GM12878 (cell line): ENCODE measurements around the gene EHD1. TPM values are rescaled to one million over a fixed set of nuclear protein-coding genes. Genes with fewer than 3 reads are reported as not detected.

Source experiments
- BHLHE40 ChIP-seq, 2 experiments: fragments of 450-650 bp in 1 of 2; IDR thresholded peaks; 2 replicates each; pipeline ENCODE4 v1.6.1; 2011 to 2017; ENCODE audit warnings: low read depth in 2 of 2, borderline replicate concordance in 1 of 2, improper control_type of control experiment in 1 of 2, low read length in 1 of 2, mild to moderate bottlenecking in 1 of 2
- CHD2 ChIP-seq: IDR thresholded peaks from 2 replicates; pipeline ENCODE4 v1.6.1; 2011; ENCODE audit warnings: low read depth, low read length, improper control_type of control experiment, borderline replicate concordance
- EP300 ChIP-seq, 2 experiments: fragments of 150-350 bp in 1 of 2; IDR thresholded peaks; 2 replicates each; pipeline ENCODE4 v1.6.1; 2011 to 2012; ENCODE audit warnings: low read depth in 2 of 2, low read length in 2 of 2, borderline replicate concordance in 1 of 2, improper control_type of control experiment in 1 of 2, inconsistent platforms in 1 of 2; ENCODE audit not compliant: control insufficient read depth in 1 of 2
- ETV6 ChIP-seq, 2 experiments: fragments of 450-650 bp in 1 of 2; IDR thresholded peaks in 1 of 2; conservative IDR thresholded peaks in 1 of 2; 2 replicates each; pipeline ENCODE4 v1.6.1; 2014; ENCODE audit warnings: antibody characterized with exemption in 1 of 2, borderline replicate concordance in 1 of 2, low read depth in 1 of 2, mild to moderate bottlenecking in 1 of 2, moderate library complexity in 1 of 2
- HDAC6 ChIP-seq: fragments of 200-600 bp; sonication (generic); IDR thresholded peaks from one replicate; pipeline ENCODE4 v1.8.0; 2017; ENCODE audit warnings: antibody characterized with exemption; ENCODE audit not compliant: unreplicated experiment
- IRF4 ChIP-seq: IDR thresholded peaks from 2 replicates; pipeline ENCODE4 v1.6.1; 2011; ENCODE audit warnings: low read depth, low read length
- LARP7 ChIP-seq: fragments of 450-650 bp; IDR thresholded peaks from 2 replicates; pipeline ENCODE4 v1.6.1; 2017; ENCODE audit warnings: mild to moderate bottlenecking
- MYC ChIP-seq: IDR thresholded peaks from 2 replicates; pipeline ENCODE4 v1.6.1; 2011; ENCODE audit warnings: mild to moderate bottlenecking, low read length, moderate library complexity, inconsistent platforms; ENCODE audit not compliant: insufficient read depth, insufficient replicate concordance, insufficient read length, severe bottlenecking
- PML ChIP-seq: IDR thresholded peaks from 2 replicates; pipeline ENCODE4 v1.6.1; 2012; ENCODE audit warnings: low read length, inconsistent platforms
- POLR2AphosphoS5 ChIP-seq: IDR thresholded peaks from 2 replicates; pipeline ENCODE4 v1.6.1; 2011; ENCODE audit warnings: mild to moderate bottlenecking, low read length, inconsistent platforms
- RAD21 ChIP-seq: IDR thresholded peaks from 2 replicates; pipeline ENCODE4 v1.6.1; 2011; ENCODE audit warnings: mild to moderate bottlenecking, low read depth, low read length, moderate library complexity; ENCODE audit not compliant: insufficient read depth
- SIN3A ChIP-seq: IDR thresholded peaks from 2 replicates; pipeline ENCODE4 v1.6.1; 2012; ENCODE audit warnings: low read depth, low read length, improper control_type of control experiment
- SIX5 ChIP-seq: IDR thresholded peaks from 2 replicates; pipeline ENCODE4 v1.6.1; 2011; ENCODE audit warnings: mild to moderate bottlenecking, low read depth, low read length, moderate library complexity; ENCODE audit not compliant: severe bottlenecking
- SP1 ChIP-seq: IDR thresholded peaks from one replicate; pipeline ENCODE4 v1.6.1; 2011; ENCODE audit warnings: low read depth, low read length
- STAT1 ChIP-seq: fragments of 450-650 bp; conservative IDR thresholded peaks from 2 replicates; pipeline ENCODE4 v1.6.1; 2014; ENCODE audit warnings: antibody characterized with exemption, mild to moderate bottlenecking
- TCF12 ChIP-seq: IDR thresholded peaks from 2 replicates; pipeline ENCODE4 v1.6.1; 2011; ENCODE audit warnings: low read depth, mild to moderate bottlenecking, low read length
- TCF3 ChIP-seq: IDR thresholded peaks from 2 replicates; pipeline ENCODE4 v1.6.1; 2012; ENCODE audit warnings: low read depth, mild to moderate bottlenecking, low read length, borderline replicate concordance; ENCODE audit not compliant: insufficient read depth
- ZSCAN29 ChIP-seq: fragments of 450-650 bp; IDR thresholded peaks from 2 replicates; pipeline ENCODE4 v1.6.1; 2017; ENCODE audit warnings: mild to moderate bottlenecking, moderate library complexity
- ZZZ3 ChIP-seq: IDR thresholded peaks from 2 replicates; pipeline ENCODE4 v1.6.1; 2011; ENCODE audit warnings: low read depth; ENCODE audit not compliant: control insufficient read depth, insufficient read length
- polyA plus RNA-seq, 11 experiments: library from polyadenylated mRNA; depleted of rRNA in 4 of 11; unstranded in 6 of 11; stranded (reverse) in 5 of 11; fragments of >200 nt; fragmentation: Nextera tagmentation in 4 of 11; fragmentation: Illumina TruSeq in 1 of 11; extraction: Ambion mirVana in 4 of 11; extraction: Trizol in 1 of 11; gene quantifications; 1 replicate in 1 of 11; 2 replicates in 10 of 11; pipeline versions ENCODE4 v1.2.1 to v1.2.3, GENCODE V29; 2011 to 2016; ENCODE audit warnings: inconsistent platforms in 2 of 11, missing spikeins in 2 of 11, low read depth in 1 of 11
- total RNA-seq, 4 experiments: library from RNA; depleted of rRNA in 3 of 4; stranded (reverse); fragments of >200 nt in 3 of 4; fragmentation: Illumina TruSeq in 1 of 4; extraction: Trizol in 1 of 4; gene quantifications; 2 replicates each; pipeline versions ENCODE4 v1.2.1 to v1.2.3, GENCODE V29; 2013 to 2021
- TF ChIP-seq, protein P1 (sequence below): fragments of 450-650 bp; IDR thresholded peaks from 2 replicates; pipeline ENCODE4 v1.6.1; 2017; ENCODE audit warnings: mild to moderate bottlenecking, moderate library complexity
- TF ChIP-seq, protein P2 (sequence below): IDR thresholded peaks from 2 replicates; pipeline ENCODE4 v1.6.1; 2011; ENCODE audit warnings: borderline replicate concordance, low read depth, mild to moderate bottlenecking, moderate library complexity, low read length; ENCODE audit not compliant: insufficient read depth, poor library complexity, severe bottlenecking

EHD1 gene
- total and polyA plus RNA-seq, 10 of the 15 experiments (the other 5 are each of a cell fraction or from before 2014, with no cell fraction given), result 1.0 to 165 (median 66.5) TPM

DNA sequence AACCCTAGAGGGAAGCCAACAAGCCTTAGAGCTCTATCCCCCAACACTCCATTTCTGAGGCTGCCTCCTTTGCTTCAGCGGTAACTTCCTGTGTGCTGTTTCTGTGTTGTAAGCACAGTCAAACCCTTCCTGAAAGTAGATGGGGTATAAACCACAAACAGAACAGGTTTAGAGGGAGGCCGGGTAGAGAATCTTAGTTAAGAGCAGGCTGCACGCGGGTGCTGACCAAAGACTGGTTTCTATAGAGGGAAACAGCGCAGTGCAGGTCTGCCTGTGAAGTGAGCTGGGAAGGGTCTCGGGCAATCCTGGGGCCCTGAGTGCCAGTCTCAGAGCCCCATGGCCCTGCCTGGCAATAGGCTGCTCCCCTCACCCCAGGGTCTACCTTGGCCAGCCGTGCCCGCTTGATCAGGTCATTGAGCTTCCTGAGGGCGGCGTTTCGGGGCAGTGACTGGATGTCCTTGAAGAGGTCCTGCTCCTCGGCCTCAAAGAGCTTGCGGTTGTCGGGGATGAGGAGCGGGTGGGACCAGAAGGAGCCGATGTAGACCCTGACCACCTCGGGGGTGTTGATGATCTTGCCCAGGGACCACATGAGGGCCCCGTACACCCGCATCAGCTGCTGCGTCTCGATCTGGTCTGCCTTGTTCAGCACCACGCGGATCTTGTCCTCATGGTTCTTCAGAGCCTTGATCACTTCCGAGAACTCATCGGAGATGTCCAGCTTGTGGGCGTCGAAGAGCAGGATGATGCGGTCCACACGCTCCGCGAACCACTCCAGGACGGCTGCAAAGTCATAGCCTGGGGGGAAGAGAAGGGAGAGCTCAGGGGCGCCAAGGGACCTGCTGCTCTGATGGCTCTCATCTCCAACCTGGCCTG, 18.6 kb downstream of the EHD1 start (continued):
- TF ChIP-seq, protein P1, sequence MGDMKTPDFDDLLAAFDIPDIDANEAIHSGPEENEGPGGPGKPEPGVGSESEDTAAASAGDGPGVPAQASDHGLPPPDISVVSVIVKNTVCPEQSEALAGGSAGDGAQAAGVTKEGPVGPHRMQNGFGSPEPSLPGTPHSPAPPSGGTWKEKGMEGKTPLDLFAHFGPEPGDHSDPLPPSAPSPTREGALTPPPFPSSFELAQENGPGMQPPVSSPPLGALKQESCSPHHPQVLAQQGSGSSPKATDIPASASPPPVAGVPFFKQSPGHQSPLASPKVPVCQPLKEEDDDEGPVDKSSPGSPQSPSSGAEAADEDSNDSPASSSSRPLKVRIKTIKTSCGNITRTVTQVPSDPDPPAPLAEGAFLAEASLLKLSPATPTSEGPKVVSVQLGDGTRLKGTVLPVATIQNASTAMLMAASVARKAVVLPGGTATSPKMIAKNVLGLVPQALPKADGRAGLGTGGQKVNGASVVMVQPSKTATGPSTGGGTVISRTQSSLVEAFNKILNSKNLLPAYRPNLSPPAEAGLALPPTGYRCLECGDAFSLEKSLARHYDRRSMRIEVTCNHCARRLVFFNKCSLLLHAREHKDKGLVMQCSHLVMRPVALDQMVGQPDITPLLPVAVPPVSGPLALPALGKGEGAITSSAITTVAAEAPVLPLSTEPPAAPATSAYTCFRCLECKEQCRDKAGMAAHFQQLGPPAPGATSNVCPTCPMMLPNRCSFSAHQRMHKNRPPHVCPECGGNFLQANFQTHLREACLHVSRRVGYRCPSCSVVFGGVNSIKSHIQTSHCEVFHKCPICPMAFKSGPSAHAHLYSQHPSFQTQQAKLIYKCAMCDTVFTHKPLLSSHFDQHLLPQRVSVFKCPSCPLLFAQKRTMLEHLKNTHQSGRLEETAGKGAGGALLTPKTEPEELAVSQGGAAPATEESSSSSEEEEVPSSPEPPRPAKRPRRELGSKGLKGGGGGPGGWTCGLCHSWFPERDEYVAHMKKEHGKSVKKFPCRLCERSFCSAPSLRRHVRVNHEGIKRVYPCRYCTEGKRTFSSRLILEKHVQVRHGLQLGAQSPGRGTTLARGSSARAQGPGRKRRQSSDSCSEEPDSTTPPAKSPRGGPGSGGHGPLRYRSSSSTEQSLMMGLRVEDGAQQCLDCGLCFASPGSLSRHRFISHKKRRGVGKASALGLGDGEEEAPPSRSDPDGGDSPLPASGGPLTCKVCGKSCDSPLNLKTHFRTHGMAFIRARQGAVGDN, result peak; percentile 98
- no peak for TF ChIP-seq HDAC6
- peak in 1 of 2 experiments; percentile 99; a peak in 2 of 4 replicates for TF ChIP-seq ETV6 (conservative IDR thresholded peaks at IDR 0.05 in 1 of 2, IDR thresholded peaks at IDR 0.05 in 1 of 2; ENCODE audit: borderline replicate concordance in 1 of 2, low read depth in 1 of 2)
- TF ChIP-seq SP1, result peak; percentile 80
- peak; percentile 80 to 92 for TF ChIP-seq EP300 (IDR thresholded peaks at IDR 0.05; ENCODE audit: borderline replicate concordance in 1 of 2, control insufficient read depth in 1 of 2, low read depth in 2 of 2, low read length in 2 of 2)
- peak; percentile 89 for TF ChIP-seq ZSCAN29
- TF ChIP-seq RAD21, result peak; percentile 38; the same call in 1 of the 2 replicates
- TF ChIP-seq IRF4, result peak; percentile 97
- peak; percentile 68; the same call in 1 of the 2 replicates for TF ChIP-seq TCF12
- TF ChIP-seq ZZZ3, result no peak
- TF ChIP-seq TCF3, result peak; percentile 88
- TF ChIP-seq SIN3A, result peak; percentile 39
- TF ChIP-seq STAT1, result no peak; the same call in 1 of the 2 replicates
- no peak for TF ChIP-seq PML
- TF ChIP-seq POLR2AphosphoS5, result peak; percentile 75
- peak; percentile 9 for TF ChIP-seq SIX5
- peak; percentile 76 for TF ChIP-seq CHD2
- peak; percentile 90 to 93 for TF ChIP-seq BHLHE40 (IDR thresholded peaks at IDR 0.05; ENCODE audit: borderline replicate concordance in 1 of 2, low read depth in 2 of 2, low read length in 1 of 2)
- TF ChIP-seq, protein P2, sequence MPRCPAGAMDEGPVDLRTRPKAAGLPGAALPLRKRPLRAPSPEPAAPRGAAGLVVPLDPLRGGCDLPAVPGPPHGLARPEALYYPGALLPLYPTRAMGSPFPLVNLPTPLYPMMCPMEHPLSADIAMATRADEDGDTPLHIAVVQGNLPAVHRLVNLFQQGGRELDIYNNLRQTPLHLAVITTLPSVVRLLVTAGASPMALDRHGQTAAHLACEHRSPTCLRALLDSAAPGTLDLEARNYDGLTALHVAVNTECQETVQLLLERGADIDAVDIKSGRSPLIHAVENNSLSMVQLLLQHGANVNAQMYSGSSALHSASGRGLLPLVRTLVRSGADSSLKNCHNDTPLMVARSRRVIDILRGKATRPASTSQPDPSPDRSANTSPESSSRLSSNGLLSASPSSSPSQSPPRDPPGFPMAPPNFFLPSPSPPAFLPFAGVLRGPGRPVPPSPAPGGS, result peak; percentile 92
- peak; percentile 75 for TF ChIP-seq LARP7
- peak; percentile 62 for TF ChIP-seq MYC
